ENCODE measurements around the gene EEPD1.

Gene EEPD1

GRCh38 chr7:36284456-36285090, 131.5 kb downstream of the EEPD1 start:
- DNase-seq = no peak

- DNase-seq = no peak
Observed at GRCh38 chr7:36285276-36285675, 132.2 kb downstream of the EEPD1 start.

GRCh38 chr7:36286226-36286625, 133.2 kb downstream of the EEPD1 start:
- DNase-seq = no peak

- DNase-seq = no peak
Observed at GRCh38 chr7:36286688-36287087, 133.6 kb downstream of the EEPD1 start.

- DNase-seq = no peak
Observed at GRCh38 chr7:36287371-36288241, 134.6 kb downstream of the EEPD1 start.

GRCh38 chr7:36288501-36288900, 135.4 kb downstream of the EEPD1 start:
- no peak for DNase-seq

- no peak for DNase-seq
Observed at GRCh38 chr7:36289833-36290661, 137.0 kb downstream of the EEPD1 start.

GRCh38 chr7:36291387-36292316, 138.6 kb downstream of the EEPD1 start:
- DNase-seq = no peak

GRCh38 chr7:36295090-36295489, 142.0 kb downstream of the EEPD1 start:
- no peak for DNase-seq

- DNase-seq = no peak
Observed at GRCh38 chr7:36296284-36296683, 143.2 kb downstream of the EEPD1 start.

- DNase-seq = no peak
Observed at GRCh38 chr7:36297364-36298009, 144.4 kb downstream of the EEPD1 start.

GRCh38 chr7:36298106-36298505, 145.1 kb downstream of the EEPD1 start:
- DNase-seq = no peak

GRCh38 chr7:36299223-36299774, 146.2 kb downstream of the EEPD1 start:
- DNase-seq = no peak

- no peak for DNase-seq
Observed at GRCh38 chr7:36299823-36300341, 146.8 kb downstream of the EEPD1 start.

GRCh38 chr7:36300696-36301350, 147.8 kb downstream of the EEPD1 start:
- no peak for DNase-seq

- DNase-seq = no peak
Observed at GRCh38 chr7:36301914-36302771, 149.1 kb downstream of the EEPD1 start.

- DNase-seq = no peak
Observed at GRCh38 chr7:36303202-36304098, 150.4 kb downstream of the EEPD1 start.

GRCh38 chr7:36304099-36304425, 151.0 kb downstream of the EEPD1 start:
- no peak for DNase-seq

- no peak for DNase-seq
Observed at GRCh38 chr7:36305226-36305625, 152.2 kb downstream of the EEPD1 start.
